ENCODE results near the gene PDLIM5. TPM values are rescaled to one million over a fixed set of nuclear protein-coding genes. Genes with fewer than 3 reads are reported as not detected.

The PDLIM5 gene
- total and polyA plus RNA-seq, 7 donors = 215 to 840 (median 480) TPM

- no peak overlapping the region for H3K4me3 ChIP-seq
- intact Hi-C loops (cut with DNase I) = no loop called here
- no peaks in the 10 kb centered on the region for H3K27me3 ChIP-seq (ENCODE audit: insufficient read depth in 3 of 3, low read length in 2 of 3)
- H3K27ac ChIP-seq = no peak overlapping the region
- peaks cover 3% of the 10 kb centered on the region for H3K4me1 ChIP-seq
- ATAC-seq = no peak
- DNase-seq = no peak
- WGBS, 3 donors = 68 to 81% (median 75%) methylated on average over 2 of the region's 2 CpGs
- no peak for TF ChIP-seq CTCF (IDR thresholded peaks at IDR 0.05)
- no peaks in the 10 kb centered on the region for H3K36me3 ChIP-seq (ENCODE audit: insufficient read depth in 1 of 2, low read depth in 1 of 2)
- H3K9me3 ChIP-seq = no peaks in the 10 kb centered on the region
These were observed 182.5 kb downstream of the PDLIM5 start for GRCh38 chr4:94634271-94634670.

- no peak for ATAC-seq
- 88 to 89% (median 89%) methylated on average over 2 of the region's 2 CpGs for WGBS, 3 donors
- H3K36me3 ChIP-seq (ENCODE audit: insufficient read depth in 1 of 2, low read depth in 1 of 2) = peaks cover 0 to 5% of the 10 kb centered on the region in 2 donors
These were observed 183.4 kb downstream of the PDLIM5 start for GRCh38 chr4:94635177-94635576.

GRCh38 chr4:94636004-94636403 lies 184.3 kb downstream of the PDLIM5 start:
- Histone ChIP-seq H3K27me3 (ENCODE audit: insufficient read depth in 3 of 3, low read length in 2 of 3) (no peaks in the 10 kb centered on the region), H3K4me3 (no peak overlapping the region), H3K27ac (no peak overlapping the region), H3K4me1 (peaks cover 3% of the 10 kb centered on the region), H3K9me3 (no peaks in the 10 kb centered on the region), H3K36me3 (ENCODE audit: insufficient read depth in 1 of 2, low read depth in 1 of 2) (peaks cover 0 to 11% of the 10 kb centered on the region in 2 donors)
- DNase-seq (no peak), ATAC-seq (no peak)
- intact Hi-C loops (cut with DNase I) = no loop called here
- 88 to 93% (median 91%) methylated on average over 2 of the region's 2 CpGs for WGBS, 3 donors
- TF ChIP-seq CTCF (IDR thresholded peaks at IDR 0.05) = no peak

More at GRCh38 chr4:94635177-94635576, 183.4 kb downstream of the PDLIM5 start:
- Histone ChIP-seq H3K27ac (no peak overlapping the region), H3K27me3 (ENCODE audit: insufficient read depth in 3 of 3, low read length in 2 of 3) (no peaks in the 10 kb centered on the region), H3K4me3 (no peak overlapping the region), H3K4me1 (peaks cover 3% of the 10 kb centered on the region), H3K9me3 (no peaks in the 10 kb centered on the region)
- no peak for TF ChIP-seq CTCF (IDR thresholded peaks at IDR 0.05)
- no peak for DNase-seq
- intact Hi-C loops (cut with DNase I) = no loop called here

GRCh38 chr4:94639298-94639697 lies 187.6 kb downstream of the PDLIM5 start:
- ATAC-seq (no peak), DNase-seq (no peak)
- Histone ChIP-seq H3K36me3 (ENCODE audit: insufficient read depth in 1 of 2, low read depth in 1 of 2) (peaks cover 0 to 11% of the 10 kb centered on the region in 2 donors), H3K27ac (no peak overlapping the region), H3K9me3 (no peaks in the 10 kb centered on the region), H3K4me3 (no peak overlapping the region), H3K27me3 (ENCODE audit: insufficient read depth in 3 of 3, low read length in 2 of 3) (no peaks in the 10 kb centered on the region), H3K4me1 (peaks cover 12% of the 10 kb centered on the region)
- no peak for TF ChIP-seq CTCF (IDR thresholded peaks at IDR 0.05)
- WGBS, 3 donors = 40 to 73% (median 46%) methylated on average over 2 of the region's 2 CpGs
- intact Hi-C loops (cut with DNase I) = no loop called here

GRCh38 chr4:94640151-94640550 lies 188.4 kb downstream of the PDLIM5 start:
- DNase-seq (no peak), ATAC-seq (peak in 1 of 4 donors; percentile 74)
- Histone ChIP-seq H3K27ac (no peak overlapping the region), H3K27me3 (ENCODE audit: insufficient read depth in 3 of 3, low read length in 2 of 3) (no peaks in the 10 kb centered on the region), H3K4me1 (peaks cover 12% of the 10 kb centered on the region), H3K9me3 (no peaks in the 10 kb centered on the region), H3K4me3 (no peak overlapping the region), H3K36me3 (ENCODE audit: insufficient read depth in 1 of 2, low read depth in 1 of 2) (peaks cover 0 to 11% of the 10 kb centered on the region in 2 donors)
- WGBS, 3 donors = 55 to 85% (median 58%) methylated on average over 4 of the region's 4 CpGs
- intact Hi-C loops (cut with DNase I) = no loop called here
- no peak for TF ChIP-seq CTCF (IDR thresholded peaks at IDR 0.05)
